Keratinocyte (primary cell): ENCODE data around the gene INAVA.

Experiments
- CTCF ChIP-seq, 3 experiments: IDR thresholded peaks in 1 of 3; conservative IDR thresholded peaks in 1 of 3; optimal IDR thresholded peaks in 1 of 3; 2 replicates in 2 of 3; 3 replicates in 1 of 3; pipeline versions ENCODE3 to v1.5.1; 2011; ENCODE audit warnings: low read length in 3 of 3, mild to moderate bottlenecking in 3 of 3, moderate library complexity in 2 of 3, control low read depth in 1 of 3, inconsistent platforms in 1 of 3; ENCODE audit not compliant: insufficient read depth in 2 of 3; ENCODE audit errors: extremely low read depth in 1 of 3
- EZH2 ChIP-seq: IDR thresholded peaks from one replicate; pipeline ENCODE4 v1.6.1; 2012; ENCODE audit warnings: inconsistent platforms, mild to moderate bottlenecking, low read length, moderate library complexity

GRCh38 chr1:200866521-200866920, 28.2 kb upstream of the INAVA start:
- TF ChIP-seq CTCF (optimal IDR thresholded peaks at IDR 0.05 in 1 of 3, IDR thresholded peaks at IDR 0.05 in 1 of 3, conservative IDR thresholded peaks at IDR 0.05 in 1 of 3; ENCODE audit: extremely low read depth in 1 of 3, insufficient read depth in 2 of 3, low read length in 3 of 3): no peak
- TF ChIP-seq EZH2: no peak
